SKM-1 treated with dmso at 0.1 percent for 144 hours (cell line): ENCODE data around the gene HEMK1.
A peak's percentile ranks its signal among the peaks of the same experiment; 100 is the strongest.

ENCODE experiments used
- DNase-seq: peaks from one replicate; lab custom pipeline; 2025; ENCODE audit not compliant: unreplicated experiment; lab: John Stamatoyannopoulos, UW

Gene HEMK1

DNA sequence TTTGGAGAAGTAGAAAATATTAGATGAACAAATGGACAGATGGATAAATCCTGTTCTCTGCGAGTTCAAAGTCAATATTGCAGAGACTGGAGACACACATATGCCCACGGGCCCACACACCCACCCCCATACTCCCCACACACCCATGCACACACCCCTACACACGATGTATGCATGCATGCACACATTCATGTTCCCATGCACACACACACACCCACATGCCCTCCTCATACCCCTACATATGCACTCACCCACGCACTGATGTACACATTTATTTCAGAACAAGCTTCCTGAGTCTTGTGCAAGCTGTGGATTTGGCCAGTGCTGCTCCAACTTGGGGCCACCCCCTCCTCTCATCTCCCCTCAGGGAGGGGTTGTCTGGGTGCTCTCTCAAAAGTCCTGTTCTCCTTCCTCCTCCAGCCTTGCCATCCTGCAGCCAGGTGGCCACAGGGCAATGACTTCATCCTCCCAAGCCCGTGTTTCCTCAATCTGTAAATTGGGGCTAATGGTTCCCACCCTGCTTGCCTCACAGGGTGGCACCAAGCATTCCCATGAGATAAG lies 64.0 kb downstream of the HEMK1 start:
- DNase-seq, result peak; percentile 33

DNA sequence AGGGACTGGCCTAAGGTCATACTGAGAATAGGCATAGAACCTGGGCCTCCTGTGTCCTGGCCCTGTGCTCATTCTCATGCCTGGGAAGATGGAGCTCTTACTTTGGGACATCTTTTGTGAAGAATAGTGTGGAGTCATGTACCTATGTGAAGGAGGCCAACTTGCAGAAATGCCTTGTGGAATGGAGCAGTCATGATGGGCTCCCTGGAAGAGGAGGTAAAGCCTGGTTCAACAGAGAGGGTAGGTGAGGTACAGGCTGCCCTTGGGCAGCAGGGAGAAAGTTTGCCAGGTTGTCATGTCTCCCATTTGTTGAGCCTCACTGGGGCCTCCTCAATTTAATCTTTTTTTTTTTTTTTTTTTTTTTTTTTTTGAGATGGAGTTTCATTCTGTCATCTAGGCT lies 65.7 kb downstream of the HEMK1 start:
- DNase-seq, result no peak

DNA sequence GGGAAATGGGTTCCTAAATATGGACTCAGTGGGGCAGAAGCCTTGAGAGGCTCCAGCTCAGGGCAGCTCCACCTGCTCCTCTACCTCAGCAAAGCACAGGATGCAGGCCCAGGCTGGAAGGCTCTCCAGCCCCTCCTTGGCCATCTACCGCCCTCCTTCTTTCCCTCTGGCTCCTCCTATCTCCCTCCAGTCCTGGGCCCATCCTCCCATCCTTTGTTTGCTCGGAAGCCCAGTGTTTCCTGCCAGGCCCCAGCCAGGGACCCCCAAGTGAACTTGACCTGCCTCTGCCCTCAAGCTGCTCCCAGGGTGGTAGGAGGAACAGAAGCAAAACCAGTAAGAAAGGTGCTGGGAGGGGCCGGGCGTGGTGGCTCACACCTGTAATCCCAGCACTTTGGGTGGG lies 67.7 kb downstream of the HEMK1 start:
- DNase-seq, result no peak

DNA sequence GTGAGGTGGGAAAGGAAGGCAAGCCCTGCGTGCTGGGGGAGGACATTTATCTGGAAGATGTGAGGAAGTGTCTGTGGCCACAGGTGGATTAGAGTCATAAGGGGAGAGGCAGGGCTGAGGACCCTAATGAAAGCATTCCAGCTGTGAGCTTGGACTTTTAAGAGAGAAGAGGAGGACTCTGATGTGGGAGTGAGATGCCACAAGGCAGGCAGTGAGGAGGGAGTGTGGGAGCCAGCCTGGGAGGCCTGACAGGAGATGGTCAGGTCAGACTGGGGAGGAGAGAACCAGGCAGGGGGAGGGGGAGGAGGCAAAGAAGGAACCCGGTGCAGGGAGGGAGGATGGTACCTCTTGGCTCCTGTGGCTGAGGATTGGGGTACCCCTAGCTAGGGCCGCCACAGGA lies 68.6 kb downstream of the HEMK1 start:
- no peak for DNase-seq

DNA sequence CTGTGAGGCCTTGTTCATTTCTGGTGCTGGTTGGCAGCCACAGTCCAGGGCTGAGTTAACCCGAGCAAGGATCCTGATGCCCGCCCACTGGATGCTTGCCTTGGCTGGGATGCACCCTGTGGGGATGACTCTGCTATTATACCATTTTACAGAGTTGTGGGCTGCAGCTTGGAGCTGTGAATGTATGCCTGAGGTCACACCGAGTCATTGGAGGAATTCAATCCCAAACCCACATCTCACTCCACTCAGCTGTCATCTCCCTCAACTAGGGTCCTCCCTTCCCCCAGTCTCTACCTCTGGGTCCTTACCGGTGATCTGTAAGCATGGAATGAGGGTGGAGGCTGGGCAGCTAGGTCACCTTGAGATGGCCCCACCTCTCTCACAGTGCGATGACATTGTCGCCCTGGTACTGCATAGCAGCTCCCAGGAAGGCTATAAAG lies 69.8 kb downstream of the HEMK1 start:
- DNase-seq, result no peak

DNA sequence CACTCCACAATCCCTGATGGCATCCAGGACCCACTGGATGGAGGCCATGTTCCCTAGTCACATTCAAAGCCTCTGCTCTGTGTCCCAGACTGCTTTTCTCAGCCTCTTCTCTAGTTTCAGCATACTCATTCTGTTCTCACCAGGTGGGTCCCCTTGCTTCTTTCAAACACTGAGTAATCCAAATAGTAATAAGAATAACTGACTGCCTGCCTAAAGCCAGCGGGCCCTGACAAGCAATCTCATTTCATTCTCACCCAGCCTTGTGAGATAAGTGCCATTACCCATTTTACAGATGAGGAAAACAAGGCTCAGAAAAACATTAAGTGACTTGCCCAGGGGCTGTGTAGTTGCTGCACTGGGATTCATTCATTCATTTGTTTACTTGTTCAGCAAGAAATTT lies 73.1 kb downstream of the HEMK1 start:
- DNase-seq, result no peak

DNA sequence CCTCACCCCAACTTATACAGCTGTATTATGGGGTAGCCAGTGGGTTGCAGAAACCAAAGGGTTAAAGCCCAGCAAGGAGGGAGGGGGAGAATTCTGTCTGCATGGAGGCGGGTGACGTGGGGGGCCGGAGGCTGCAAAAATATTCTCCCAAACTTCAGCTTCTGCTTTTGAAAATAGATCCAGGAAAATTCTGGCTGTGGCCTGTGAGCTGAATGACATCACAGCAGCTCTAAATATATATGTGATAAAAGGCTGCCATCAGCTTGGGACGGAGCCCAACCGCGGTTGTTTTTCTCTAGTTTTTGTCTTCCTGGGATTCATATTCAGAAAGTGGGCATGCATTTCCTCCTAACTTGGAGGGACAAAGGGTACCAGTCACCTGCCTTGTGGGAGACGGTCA lies 75.2 kb downstream of the HEMK1 start:
- DNase-seq, result no peak

DNA sequence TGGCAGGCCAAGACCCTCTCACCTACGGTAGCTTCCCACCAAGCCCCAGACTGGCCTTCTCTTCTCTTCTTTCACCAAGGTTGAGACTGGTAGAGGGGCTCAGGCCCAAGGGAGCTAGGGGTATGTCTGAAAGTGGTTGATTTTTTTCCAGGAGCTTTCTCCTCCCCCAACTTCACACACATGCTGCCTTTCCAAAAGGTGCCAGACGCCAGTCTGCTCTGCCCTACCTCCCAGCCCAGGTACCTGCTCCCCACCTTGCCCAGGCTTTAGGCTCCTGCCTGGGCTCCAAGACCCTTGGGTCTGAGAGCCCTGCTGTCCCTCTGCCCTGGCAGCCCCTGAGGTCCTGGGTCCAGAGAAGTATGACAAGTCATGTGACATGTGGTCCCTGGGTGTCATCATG lies 76.1 kb downstream of the HEMK1 start:
- no peak for DNase-seq
